Stimulated activated CD4-positive, alpha-beta T cell treated with anti-CD3 and anti-CD28 coated beads, Interleukin-12 subunit alpha, Interleukin-12 subunit beta, amount 100 ng/mL, for 24 hours (primary cell): ENCODE measurements around the gene IRX5.
A peak's percentile ranks its signal among the peaks of the same experiment; 100 is the strongest.

Experiments
- DNase-seq, 2 experiments: peaks; one replicate each; pipeline ENCODE4 v3.0.0-alpha.2; 2020; ENCODE audit warnings: low read depth in 2 of 2

Gene IRX5

DNA sequence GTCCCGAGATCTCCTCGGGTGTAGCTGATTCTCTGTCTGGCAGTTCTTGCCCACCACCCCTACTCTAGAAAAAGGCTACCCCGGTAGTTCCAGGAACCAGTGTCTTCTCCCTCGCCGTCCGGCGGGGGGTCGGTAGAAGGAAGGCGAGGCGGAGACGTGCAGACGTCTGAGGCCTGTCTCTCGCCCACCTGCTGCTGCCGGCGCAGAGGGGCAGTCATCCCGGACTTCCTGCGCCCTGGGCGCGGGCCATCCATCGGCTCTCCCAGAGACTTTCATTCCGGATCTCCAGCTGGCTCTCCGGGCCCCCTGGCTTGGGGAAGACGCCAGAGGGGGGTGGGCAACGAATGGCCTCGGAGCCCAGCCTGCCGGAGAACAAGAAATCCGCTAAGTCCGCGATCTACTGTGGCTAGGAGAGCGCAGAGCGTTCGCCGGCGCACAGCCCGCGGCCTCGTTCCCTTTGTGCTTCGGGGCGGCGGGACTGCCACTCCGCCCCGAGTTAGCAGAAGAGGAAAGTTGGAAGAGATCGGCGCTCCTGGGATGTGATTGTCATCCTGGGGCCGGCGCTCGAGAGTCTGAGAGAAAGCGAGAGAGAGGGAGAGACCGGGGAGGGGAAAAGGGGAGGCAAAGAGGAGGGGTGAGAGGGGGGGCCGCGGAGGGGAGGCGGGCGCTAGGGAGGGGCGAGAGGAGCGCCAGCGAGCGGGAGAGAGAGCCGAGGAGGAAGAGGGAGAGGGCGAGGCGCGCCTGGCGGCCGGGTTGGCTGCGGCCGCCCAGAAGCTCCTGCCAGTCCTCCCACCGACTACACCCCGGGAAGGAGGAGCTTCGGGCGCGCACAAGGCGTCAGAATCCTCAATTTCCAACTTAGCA, at the start of gene IRX5:
Gene IRX5 (plus strand): TSS at position 861 of the 864 bp plus-strand sequence. CDS start 334 bp downstream, outside the sequence.
- peak in 1 of 2 experiments; percentile 48 for DNase-seq

DNA sequence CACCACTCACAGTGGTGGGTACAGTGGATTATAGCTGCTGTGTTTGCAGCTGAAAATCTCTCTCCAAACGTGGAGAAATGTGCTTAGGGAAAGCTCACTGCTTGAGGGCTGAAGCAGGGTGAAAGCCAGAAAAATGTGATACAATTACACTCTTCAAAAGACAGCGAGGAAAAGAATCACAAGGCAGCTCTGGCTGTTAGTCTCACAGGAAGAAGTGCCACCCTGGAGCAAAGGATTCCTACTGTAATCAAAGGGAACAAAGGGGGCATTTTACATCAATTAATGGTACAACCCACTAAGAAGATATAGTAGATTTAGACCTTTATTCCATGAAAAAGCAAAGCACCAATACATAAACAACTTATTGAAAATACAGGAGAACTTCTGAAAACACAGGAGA, 48.1 kb upstream of the IRX5 start:
- no peak for DNase-seq

DNA sequence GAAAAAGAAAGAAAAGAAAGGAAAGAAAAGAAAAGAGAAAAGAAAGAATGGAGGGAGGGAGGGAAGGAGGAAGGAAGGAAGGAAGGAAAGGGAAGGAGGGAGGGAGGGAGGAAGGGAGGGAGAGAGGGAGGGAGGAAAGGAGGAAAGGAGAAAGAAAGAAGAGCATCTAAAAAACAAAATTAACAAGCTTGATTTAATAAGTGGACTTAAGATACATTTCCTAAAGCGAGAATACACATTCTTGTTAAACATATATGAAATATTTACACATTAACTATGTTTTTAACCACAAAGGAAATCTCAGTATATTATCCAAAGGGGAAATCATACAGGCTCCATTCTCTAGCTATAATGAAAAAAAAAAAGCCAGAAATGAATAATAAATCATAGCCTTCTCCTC, 47.3 kb upstream of the IRX5 start:
- DNase-seq: no peak

DNA sequence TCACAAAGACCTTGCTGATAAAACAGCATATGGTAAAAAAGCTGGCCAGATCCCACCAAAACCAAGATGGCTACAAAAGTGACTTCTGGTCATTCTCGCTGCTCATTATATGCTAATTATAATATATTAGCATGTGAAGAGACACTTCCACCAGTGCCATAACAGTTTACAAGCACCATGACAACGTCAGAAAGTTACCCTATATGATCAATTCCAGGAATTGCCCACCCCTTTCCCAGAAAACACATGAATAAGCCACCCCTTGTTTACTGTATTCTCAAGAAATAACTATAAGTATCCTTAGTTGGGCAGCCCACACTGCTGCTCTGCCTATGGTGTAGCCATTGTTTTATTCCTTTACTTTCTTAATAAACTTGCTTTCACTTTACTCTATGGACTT, 44.6 kb upstream of the IRX5 start:
- DNase-seq: no peak

DNA sequence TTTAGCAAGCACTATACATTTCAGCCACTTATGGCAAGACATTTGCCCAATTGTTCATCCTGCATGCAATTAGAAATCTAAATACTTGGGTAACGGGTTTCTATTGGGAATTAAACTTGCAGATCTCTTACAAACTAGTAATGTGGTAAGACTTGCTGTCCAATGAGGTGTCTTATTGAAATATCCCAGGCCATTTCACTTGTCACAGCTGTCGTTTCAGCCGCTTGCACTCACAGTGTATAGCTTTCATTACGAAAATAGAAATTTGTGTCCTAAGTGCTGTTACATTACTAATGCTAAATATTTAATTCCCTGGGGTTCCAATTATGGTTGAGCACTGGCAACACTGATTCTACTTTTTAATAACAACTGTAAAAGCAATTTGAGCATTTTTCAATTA, 40.3 kb upstream of the IRX5 start:
- DNase-seq: no peak

DNA sequence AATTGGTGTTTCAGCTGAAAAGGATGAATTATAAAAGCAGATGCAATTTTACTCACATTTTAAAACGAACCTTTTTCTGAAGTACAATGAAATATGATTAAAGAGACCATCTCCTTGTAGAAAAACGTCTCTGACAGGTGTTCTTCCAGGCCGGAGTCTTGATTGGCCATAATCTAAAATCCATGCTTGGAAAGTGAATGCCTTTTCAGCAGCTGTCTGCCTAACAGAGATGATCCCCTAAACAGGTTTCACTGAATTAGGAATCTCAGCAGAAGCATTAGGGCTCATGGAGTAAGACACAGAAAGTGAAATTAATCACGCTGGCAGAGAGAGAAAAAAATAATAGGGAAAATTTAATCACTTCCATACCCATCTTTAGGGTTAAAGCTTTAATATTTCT, 39.3 kb upstream of the IRX5 start:
- DNase-seq: no peak

DNA sequence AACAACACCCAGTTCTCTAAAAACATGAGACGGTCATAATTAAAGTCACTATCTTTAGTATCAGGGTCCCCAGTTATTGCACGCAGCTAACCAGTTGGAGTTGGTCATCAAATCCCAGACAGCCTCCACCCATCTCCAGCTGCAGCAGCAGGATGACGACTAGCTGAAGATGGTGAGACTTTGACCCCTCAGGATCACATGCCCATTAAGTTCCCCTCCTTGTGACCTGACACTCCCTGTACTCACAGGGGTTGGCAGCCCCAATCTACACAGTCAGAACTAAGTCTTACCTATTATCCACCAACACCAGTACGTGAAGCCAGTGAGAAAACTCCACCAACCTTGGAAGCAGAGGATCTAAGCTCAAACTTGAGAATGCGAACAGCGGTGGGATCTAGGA, 37.7 kb upstream of the IRX5 start:
- DNase-seq: no peak

DNA sequence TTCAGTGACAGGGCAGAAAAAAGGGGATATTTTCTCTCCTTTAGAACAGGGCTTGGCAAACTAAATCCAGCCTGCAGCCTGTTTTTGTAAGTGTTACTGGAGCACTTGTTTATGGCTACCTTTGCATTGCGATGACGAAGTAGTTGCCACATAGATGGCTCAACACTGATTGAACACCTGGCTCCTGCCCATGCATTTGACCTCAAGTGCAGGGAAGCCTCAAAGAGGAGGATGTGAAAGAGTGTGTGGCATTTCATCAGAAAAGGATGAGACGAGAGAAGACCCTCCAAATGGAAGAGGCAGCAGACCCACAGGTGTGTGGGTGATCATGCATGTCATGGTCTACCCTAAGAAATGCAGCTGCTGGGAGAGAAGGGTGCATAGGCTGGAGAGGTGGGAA, 32.7 kb upstream of the IRX5 start:
- DNase-seq: no peak

DNA sequence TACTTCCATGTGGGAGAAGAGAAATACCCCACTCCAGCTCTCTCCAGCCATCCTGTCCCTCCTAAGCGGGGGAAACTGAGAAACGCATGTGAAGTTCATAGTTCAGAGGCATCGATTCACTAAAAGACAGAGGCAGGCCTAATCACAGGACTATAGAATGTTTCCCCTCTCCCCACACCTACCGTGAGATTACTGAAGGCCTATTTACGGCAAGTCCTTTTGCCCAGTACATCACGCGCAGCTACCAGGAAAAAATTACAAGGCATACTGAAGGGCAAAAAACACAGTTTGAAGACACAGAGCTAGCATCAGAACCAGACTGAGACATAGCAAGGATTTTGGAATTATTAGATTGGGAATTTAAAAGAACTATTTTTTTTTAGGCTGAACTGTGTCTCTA, 29.1 kb upstream of the IRX5 start:
- DNase-seq: no peak

DNA sequence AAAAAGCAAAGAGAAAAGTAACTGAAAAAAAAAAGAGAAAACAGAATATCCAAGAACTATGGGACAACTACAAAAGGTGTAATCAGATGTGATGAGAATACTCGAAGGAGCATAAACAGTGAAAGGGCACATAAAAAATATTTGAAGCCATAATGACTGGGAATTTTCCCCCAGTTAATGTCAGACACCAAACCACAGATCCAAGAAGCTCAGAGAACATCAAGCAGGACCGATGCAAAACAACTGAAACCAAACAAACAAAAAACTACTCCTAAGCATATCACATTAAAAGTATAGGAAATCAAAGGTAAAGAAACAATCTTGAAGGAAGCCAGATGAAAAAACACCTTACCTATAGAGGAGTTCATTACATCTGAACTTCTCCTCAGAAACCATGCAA, 27.6 kb upstream of the IRX5 start:
- no peak for DNase-seq

DNA sequence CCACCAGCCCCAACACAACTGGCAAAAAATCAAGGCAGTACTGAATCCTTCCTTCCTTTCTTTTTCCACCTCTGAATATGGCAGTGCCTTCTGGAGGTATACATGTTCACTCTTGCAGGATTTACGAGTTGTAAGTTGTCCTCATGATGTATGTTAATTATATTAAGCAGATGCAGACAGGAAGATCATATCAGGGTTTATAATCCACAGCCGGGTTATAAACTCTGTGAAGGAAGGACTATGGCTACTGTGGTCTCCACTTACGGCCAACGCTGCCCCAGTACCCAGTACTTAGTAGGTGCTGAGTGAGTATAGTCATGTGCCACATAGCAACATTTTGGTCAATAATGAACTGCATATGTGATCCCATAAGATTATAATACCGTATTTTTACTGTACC, 19.6 kb upstream of the IRX5 start:
- no peak for DNase-seq

DNA sequence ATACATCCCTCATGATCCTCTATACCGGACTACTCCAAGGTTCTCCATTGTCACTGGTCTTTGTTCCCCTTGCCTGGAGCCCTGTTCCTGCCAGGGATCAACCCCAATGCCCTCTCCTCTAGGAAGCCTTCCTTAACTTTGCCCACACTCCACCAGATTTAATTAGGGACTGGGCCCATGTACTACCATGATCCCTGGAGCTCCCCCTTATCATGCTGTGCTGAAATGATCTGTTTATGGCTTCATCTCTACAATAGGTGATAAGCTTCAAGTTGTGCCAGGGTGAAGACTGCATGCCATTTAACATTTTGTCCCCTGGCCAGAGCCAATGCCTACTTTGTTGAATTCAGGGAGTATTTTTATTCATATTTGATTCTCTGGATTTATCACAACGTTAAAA, 17.9 kb upstream of the IRX5 start:
- no peak for DNase-seq

DNA sequence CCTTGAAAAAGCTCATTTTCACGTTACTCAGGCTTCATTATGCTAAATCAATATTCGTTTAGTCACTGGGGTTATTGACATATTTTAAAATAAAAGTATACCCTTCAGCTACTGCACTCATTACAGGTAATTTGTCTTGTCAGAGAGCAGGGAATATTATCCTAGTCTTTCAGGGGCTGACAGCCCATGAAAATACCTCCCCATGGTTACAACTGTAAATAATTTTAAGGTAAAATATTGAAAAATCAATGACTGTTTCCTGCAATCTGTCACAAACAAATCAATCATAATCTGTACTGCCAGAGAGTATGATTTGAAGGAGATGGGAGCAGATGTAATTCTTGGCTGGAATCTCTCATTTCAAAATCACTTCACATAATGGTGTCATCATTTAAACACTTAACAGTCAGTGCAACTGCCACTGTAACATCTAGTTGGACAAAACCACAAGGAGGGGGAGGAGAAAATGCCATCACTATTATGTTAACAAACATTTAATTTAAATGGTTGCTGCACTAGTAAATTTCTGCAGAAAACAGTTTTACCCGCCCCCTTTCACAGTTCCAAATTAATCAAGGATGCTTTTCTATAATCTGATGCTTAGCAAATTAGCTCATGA, 9.3 kb upstream of the IRX5 start:
- no peak for DNase-seq

DNA sequence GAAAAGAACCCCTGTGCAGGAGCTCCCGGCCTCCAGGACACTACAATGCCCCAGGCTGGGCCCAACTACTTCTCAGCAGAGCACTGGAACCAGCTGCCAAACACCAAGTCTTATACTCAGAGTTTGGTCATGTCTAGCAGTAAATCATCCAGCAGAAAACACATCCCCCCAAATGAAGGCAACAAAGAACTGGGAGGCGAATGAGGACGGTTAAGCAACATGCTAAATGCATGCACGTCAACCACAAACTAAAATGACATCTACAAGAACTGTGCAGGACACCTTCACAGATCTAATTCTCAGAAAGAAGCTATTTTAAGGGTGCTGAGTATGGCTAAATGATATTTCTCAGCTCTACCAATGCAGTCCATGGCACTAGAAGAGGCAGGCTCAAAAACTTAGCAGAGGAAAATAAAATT, 7.6 kb upstream of the IRX5 start:
- no peak for DNase-seq

DNA sequence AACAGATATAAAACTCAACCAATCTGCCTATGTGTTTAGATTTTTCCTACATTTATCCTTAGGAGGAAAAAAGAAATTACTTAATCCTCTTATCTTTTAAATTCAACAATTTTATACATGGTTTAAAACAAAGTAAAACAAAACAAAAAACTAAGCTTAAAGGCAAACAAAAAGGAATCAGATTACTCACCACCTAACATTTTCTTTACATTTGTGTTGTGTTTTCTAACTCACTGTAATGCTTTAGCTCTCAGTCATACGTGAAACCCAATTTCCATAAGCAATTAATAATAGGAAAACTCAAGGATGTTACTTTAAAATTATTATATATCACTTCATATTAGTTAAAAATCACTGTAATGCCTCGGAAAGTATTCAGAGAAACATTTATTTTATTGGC, 6.7 kb upstream of the IRX5 start:
- no peak for DNase-seq

DNA sequence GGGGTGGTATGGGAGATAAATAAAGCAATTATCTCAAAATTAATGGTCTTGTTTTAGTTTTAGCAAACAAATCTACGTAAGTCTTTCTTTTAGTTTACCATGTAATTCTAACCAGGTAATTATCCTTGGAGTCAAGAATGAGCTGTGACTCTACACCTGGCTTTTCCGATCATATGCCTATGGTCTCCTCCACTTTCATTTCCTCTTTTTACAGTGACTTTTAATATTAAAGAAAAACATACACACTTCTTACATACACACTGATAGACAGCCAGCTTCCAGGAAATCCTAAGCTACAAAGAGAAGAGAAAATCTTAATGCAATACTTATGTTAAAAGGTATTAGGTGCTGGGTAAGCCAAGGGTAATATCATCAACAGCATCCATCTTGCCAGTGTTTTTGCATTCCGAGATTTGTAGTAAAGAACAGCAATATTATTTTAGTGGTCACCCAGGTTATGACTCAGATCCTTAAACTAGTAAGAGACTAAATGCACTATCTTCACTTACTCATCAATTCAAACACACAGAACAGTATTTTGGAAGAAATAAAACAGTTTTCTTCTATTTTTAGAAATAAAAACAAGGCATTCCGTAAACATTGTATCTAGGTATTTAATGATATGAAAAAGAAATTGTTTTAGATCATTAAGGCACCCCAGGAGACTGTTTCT, 4.4 kb upstream of the IRX5 start:
- DNase-seq: no peak

DNA sequence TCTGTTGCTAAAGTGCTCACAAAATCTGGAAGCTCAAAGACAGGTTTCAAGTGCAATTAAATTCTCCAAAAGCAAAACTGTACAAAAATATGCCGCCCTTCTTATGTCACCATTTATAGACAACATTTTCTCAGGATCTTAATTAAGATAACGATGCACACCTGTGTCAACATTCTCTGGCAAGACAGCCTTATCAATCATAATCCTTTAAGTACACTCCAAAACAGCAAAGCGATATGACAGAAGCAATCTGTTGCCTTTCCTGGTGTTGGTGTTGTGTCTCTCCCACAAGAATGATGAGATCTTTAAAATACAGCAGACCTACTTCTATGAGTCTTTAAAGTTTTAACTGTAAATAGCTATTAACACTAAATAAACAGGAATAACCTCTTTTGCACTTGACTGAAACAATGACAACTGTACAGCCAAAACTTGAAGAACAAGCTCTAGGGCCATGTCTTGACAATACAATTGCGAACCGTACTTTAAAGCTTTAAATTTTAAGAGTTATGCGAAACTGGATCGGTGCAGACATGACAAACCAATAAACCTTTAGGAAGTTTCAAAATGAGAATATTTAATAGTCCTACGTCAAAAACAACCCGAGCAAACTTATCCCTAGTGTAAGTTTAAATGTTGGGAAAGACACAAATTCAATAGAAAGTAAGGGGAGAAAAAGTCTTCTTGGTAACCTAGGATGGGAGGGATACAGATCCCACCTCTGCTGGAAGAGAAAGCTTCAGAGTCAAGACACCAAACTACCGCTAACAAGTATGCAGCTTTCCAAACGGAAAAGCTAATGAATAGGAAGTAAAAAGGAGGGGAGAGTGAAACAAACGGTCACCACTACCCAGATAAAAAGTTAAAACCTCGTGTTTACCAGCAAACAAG, 3.3 kb upstream of the IRX5 start:
- no peak for DNase-seq

DNA sequence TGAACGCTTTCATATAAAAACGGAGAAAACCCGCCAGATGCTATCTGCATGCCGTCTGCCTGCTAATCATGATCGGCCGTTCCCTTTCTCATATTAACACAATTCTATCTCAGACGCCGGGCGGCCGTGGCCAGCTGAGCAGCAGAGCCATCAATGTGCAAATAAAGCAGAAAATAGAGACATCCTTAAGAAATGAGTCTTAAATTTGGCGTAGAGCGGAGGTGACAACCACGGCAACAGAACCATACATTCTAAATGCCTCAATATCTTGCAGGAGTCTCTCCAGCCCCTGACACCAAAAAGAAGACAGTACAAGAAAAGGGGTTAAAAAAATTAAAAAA, 2.7 kb upstream of the IRX5 start:
- no peak for DNase-seq

DNA sequence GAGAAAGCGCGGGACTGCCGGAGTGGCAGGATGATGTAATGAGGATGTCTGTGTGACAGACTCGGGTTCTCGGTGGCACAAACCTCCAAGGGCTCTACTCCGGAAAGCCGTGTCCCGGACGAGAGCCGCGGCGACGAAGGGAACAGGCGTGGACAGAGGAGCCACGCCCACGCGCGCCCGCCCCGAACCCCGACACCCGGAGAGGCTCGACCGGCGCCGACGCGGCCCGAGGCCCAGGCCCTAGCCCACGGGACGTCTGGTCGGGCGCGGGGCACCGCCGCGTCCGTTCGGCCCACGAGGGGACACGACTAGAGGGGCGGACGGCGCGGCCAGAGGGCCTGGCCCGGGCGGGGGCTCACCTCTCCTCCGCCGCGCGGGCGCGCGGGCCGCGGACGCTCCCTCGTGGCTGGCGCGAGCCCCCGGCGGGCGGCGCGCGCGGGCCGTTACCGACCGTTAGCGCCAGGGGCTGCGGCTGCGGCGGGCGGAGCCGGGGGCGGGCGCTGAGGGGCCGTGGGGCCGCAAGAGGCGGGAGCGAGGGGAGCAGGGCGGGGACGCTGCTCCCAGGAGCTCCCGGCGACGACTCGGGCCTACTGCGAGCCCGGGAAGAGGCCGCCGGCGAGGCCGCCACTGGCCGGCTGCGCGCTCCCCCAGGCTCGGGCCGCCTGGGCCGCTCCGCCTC, 2.1 kb upstream of the IRX5 start:
- DNase-seq: no peak

DNA sequence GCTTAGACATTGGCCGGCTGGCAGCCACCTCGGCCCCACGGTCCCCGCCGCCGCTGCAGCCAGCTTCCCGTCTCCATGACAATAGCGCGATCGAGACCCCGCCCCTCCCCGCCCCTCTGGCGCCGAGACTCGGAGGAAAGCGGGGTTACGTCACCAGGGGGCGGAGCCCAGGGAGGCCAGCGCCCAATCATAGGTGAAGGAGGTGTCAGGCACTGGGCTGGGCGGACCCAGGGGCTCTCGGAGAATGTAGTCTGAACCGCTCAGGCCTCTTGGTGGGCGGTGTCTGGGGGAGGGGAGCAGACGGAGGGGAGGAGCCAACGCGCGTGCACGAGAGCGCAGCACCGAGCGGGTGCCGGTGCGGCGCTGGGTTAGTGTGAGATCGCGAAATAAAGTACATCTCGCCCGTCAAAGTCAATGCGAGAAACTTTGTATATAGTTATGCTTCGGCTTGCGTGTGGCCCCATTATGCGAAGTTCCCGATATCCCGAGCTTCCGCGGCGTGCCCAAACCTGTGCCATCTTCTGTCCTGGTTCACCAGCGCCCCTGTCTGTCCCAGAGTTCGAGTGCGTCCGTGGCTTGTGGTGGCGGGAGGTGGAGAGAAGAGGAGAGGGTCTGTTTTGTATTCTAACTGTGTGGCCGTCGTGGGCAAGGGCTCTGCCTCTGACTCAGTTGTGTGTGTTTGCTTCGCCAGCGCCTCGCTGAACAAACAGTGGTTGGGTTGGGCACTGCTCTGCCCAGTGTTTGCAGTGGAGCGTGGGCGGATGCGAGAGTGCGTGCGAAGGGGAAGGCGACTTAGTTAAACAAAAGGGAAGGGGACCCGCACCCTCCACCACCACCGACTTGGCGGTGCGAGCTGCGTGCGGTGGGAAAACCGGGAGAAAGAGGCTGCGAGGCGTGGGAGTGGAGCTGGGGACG, 1.3 kb upstream of the IRX5 start:
- DNase-seq: peak; percentile 89 to 97

DNA sequence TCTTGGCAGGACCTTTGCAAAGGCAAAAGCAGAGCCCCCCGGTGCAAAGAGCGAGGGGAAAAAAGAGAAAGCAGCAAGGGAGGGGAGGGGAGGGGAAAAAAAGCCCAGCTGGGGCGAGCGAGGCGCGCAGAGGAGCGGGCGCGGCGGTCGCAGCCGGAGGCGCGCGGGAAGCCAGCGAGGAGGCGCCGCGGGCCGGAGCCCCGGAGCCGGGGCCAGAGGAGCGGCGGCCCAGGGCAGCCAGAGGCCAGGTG, 129 bp downstream of the IRX5 start:
- no peak for DNase-seq
